Measurements from ENCODE around the gene KLHDC4.

- TF ChIP-seq, protein P1, sequence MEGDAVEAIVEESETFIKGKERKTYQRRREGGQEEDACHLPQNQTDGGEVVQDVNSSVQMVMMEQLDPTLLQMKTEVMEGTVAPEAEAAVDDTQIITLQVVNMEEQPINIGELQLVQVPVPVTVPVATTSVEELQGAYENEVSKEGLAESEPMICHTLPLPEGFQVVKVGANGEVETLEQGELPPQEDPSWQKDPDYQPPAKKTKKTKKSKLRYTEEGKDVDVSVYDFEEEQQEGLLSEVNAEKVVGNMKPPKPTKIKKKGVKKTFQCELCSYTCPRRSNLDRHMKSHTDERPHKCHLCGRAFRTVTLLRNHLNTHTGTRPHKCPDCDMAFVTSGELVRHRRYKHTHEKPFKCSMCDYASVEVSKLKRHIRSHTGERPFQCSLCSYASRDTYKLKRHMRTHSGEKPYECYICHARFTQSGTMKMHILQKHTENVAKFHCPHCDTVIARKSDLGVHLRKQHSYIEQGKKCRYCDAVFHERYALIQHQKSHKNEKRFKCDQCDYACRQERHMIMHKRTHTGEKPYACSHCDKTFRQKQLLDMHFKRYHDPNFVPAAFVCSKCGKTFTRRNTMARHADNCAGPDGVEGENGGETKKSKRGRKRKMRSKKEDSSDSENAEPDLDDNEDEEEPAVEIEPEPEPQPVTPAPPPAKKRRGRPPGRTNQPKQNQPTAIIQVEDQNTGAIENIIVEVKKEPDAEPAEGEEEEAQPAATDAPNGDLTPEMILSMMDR (IDR thresholded peaks at IDR 0.05): no peak
- TF ChIP-seq POLR2AphosphoS5 (IDR thresholded peaks at IDR 0.05): no peak
- no peak for TF ChIP-seq POLR2A (IDR thresholded peaks at IDR 0.05)
Observed at GRCh38 chr16:87669672-87670071, 96.1 kb downstream of the KLHDC4 start.

All from upper lobe of left lung (tissue), 4 donors.